Astrocyte of the spinal cord (primary cell): ENCODE data around the gene COL6A1.

ENCODE experiments used
- DNase-seq: peaks from one replicate; pipeline ENCODE4 v3.0.0; 2011; ENCODE audit warnings: low read depth, low spot score
- H3K4me3 ChIP-seq: 2 replicates; pipeline ENCODE4 v1.5.1; 2011; ENCODE audit warnings: low read depth, mild to moderate bottlenecking, low read length, moderate library complexity
- in situ Hi-C: cut with HindIII; loops from 2 replicates; pipeline ENCODE4 v1.10.0; 2017; ENCODE audit warnings: low sequenced_read_pairs
- TF ChIP-seq, protein P1 (sequence below): IDR thresholded peaks from 2 replicates; pipeline ENCODE4 v1.5.1; 2012; ENCODE audit warnings: low read depth, mild to moderate bottlenecking, low read length, inconsistent platforms

The COL6A1 gene, protein sequence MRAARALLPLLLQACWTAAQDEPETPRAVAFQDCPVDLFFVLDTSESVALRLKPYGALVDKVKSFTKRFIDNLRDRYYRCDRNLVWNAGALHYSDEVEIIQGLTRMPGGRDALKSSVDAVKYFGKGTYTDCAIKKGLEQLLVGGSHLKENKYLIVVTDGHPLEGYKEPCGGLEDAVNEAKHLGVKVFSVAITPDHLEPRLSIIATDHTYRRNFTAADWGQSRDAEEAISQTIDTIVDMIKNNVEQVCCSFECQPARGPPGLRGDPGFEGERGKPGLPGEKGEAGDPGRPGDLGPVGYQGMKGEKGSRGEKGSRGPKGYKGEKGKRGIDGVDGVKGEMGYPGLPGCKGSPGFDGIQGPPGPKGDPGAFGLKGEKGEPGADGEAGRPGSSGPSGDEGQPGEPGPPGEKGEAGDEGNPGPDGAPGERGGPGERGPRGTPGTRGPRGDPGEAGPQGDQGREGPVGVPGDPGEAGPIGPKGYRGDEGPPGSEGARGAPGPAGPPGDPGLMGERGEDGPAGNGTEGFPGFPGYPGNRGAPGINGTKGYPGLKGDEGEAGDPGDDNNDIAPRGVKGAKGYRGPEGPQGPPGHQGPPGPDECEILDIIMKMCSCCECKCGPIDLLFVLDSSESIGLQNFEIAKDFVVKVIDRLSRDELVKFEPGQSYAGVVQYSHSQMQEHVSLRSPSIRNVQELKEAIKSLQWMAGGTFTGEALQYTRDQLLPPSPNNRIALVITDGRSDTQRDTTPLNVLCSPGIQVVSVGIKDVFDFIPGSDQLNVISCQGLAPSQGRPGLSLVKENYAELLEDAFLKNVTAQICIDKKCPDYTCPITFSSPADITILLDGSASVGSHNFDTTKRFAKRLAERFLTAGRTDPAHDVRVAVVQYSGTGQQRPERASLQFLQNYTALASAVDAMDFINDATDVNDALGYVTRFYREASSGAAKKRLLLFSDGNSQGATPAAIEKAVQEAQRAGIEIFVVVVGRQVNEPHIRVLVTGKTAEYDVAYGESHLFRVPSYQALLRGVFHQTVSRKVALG

DNA sequence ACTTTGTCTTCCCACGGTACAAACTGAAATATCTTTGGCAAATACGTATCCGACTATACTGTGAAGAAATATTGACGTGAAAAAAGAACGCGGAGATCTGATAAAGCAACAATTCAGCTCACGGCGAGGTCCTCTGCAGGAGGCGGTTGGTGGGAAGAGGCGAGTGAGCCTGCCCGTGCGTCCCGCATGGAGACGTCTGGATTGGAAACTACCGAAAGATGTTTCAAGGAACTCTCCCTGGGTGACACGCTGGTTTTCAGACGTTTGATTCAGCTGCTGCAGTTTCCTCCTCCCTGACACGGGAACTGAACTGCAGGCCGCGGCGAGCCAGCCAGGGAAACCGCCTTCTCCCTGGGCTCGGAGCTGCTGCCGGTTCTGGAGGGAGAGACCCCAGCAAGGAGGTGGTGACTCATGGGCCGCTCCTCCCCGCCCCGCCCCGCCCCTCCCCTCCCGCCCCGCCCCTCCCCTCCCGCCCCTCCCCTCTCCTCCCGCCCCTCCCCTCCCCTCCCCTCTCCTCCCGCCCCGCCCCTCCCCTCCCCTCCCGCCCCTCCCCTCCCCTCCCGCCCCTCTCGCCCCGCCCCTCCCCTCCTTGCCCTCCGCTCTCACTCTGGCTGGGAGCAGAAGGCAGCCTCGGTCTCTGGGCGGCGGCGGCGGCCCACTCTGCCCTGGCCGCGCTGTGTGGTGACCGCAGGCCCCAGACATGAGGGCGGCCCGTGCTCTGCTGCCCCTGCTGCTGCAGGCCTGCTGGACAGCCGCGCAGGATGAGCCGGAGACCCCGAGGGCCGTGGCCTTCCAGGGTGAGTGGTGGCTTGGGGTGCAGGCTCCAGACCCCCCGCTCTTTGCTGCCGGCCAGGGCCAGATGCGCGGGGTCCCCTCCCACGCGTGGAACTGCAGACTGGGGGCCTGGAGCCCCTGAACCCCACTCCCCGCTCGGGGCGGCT is at the start of gene COL6A1:
TSS of gene COL6A1 (plus strand) at position 620 of the 941 bp plus-strand sequence. CDS start at position 701, 81 bp downstream.
- peak; percentile 93 for DNase-seq
- TF ChIP-seq, protein P1, sequence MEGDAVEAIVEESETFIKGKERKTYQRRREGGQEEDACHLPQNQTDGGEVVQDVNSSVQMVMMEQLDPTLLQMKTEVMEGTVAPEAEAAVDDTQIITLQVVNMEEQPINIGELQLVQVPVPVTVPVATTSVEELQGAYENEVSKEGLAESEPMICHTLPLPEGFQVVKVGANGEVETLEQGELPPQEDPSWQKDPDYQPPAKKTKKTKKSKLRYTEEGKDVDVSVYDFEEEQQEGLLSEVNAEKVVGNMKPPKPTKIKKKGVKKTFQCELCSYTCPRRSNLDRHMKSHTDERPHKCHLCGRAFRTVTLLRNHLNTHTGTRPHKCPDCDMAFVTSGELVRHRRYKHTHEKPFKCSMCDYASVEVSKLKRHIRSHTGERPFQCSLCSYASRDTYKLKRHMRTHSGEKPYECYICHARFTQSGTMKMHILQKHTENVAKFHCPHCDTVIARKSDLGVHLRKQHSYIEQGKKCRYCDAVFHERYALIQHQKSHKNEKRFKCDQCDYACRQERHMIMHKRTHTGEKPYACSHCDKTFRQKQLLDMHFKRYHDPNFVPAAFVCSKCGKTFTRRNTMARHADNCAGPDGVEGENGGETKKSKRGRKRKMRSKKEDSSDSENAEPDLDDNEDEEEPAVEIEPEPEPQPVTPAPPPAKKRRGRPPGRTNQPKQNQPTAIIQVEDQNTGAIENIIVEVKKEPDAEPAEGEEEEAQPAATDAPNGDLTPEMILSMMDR = no peak
- in situ Hi-C loops = no loop called here
- peak within 1 kb of the TSS; percentile 81 for H3K4me3 ChIP-seq

DNA sequence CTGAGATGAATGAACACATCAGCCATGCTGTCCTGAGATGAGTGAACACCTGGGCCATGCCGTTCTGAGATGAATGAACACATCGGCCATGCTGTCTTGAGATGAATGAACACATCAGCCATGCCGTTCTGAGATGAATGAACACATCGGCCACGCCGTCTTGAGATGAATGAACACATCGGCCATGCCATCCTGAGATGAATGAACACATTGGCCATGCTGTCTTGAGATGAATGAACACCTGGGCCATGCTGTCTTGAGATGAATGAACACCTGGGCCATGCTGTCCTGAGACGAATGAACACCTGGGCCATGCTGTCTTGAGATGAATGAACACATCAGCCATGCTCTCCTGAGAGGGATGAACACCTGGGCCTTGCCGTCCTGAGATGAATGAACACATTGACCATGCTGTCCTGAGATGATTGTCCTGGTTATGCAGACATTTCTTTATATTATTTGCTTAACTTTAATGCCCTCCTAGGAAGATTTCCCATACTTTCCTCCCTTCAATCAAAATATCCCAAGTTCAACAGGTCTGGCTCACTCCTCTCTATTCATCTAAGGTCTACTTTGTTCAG is 48.6 kb upstream of the COL6A1 start:
- in situ Hi-C loops = no loop called here
- no peak for DNase-seq
- TF ChIP-seq, protein P1 = no peak

DNA sequence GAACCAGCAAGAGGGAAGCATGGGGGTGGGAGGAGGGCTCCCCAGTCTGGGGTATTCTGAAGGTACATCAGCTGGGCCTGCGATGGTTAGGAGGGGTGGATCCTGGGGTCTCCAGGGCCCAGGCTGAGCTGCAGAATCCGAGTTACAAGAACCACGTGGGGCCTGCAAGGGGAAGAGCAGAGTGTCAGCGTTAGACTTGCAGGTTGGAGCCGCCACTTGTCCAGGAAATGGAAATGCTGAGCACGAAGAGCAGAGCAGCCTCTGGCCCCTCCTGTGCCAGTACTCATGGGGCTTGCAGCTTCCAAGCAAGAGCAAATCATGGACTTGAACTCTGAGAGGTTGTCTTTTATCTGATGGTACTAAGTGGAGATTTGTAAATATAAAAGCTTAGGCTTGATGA is 47.5 kb upstream of the COL6A1 start:
- in situ Hi-C loops = no loop called here
- TF ChIP-seq, protein P1 = no peak
- H3K4me3 ChIP-seq = no peak overlapping the region
- no peak for DNase-seq

More for the DNA sequence above, 48.6 kb upstream of the COL6A1 start:
- H3K4me3 ChIP-seq = no peak overlapping the region

DNA sequence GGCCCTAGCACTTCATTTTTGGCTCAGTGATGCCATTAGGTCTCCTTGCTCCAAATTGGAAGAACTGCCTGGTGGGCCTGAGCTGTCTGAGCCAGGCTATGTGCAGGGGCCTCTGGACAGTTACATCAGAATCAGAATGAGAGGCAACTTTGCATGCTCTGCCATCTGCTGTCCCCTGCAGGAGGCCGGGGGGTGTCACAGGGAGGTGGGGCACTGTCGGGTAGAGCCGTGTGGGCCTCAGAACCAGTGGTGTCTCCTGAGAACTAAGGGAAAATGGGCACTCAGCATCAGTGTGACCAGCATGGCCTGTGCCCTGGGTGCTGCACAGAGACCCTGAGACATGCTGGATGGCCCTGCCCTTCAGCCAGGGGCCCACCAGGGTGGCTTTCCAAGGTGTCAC is 47.0 kb upstream of the COL6A1 start:
- DNase-seq = no peak
- in situ Hi-C loops = no loop called here
- H3K4me3 ChIP-seq = no peak overlapping the region
- TF ChIP-seq, protein P1 = no peak

DNA sequence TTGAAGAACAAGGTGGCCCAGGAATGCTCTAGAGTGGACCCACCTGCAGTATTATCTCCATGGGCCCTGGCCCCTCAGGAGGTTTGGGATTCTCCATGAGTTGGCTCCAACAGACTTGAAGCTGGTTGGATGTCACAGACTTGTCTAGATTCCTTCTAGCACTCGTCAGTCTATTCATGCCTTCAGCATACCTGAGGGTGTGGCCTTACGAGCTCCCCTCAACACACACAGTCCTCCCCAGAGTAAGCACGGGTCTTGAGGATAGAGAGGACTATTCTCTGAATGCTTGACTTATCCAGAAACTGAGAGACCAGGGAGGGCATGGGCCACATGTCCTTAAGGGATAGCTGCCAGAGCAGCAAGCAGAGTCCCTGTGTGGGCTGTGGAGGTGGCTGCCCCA is 45.9 kb upstream of the COL6A1 start:
- no peak overlapping the region for H3K4me3 ChIP-seq
- peak; percentile 53 for DNase-seq
- in situ Hi-C loops = no loop called here
- TF ChIP-seq, protein P1 = no peak
